Kasumi-1 (cell line): Measurements from ENCODE around the gene GTPBP2.
"Not testable (repeated sequence)": the region's sequence is repeated elsewhere in the genome, so short reads cannot be mapped to it uniquely, and the experiment has no call there.

ENCODE experiments used
- DNase-seq, 2 experiments: peaks; one replicate each; lab custom pipeline; 2025; lab: John Stamatoyannopoulos, UW

Gene GTPBP2

GRCh38 chr6:43623880-43624785 lies 4.9 kb downstream of the GTPBP2 start:
- no peak for DNase-seq

GRCh38 chr6:43622541-43622940 lies 6.5 kb downstream of the GTPBP2 start:
- DNase-seq, result no peak

GRCh38 chr6:43621836-43622180 lies 7.3 kb downstream of the GTPBP2 start:
- no peak for DNase-seq

- no peak for DNase-seq
These were observed 7.8 kb downstream of the GTPBP2 start for GRCh38 chr6:43621078-43621835.

- DNase-seq, result no peak
These were observed 12.2 kb downstream of the GTPBP2 start for GRCh38 chr6:43616725-43617472.

GRCh38 chr6:43614396-43614730 lies 14.7 kb downstream of the GTPBP2 start:
- DNase-seq, result no peak

GRCh38 chr6:43613721-43614395 lies 15.2 kb downstream of the GTPBP2 start:
- no peak for DNase-seq

- no peak for DNase-seq
These were observed 18.6 kb downstream of the GTPBP2 start for GRCh38 chr6:43610431-43610830.

- no peak for DNase-seq
These were observed 19.7 kb downstream of the GTPBP2 start for GRCh38 chr6:43609402-43609801.

GRCh38 chr6:43608807-43609206 lies 20.3 kb downstream of the GTPBP2 start:
- peak; percentile 62 to 73 for DNase-seq

GRCh38 chr6:43608310-43608763 lies 20.7 kb downstream of the GTPBP2 start:
- DNase-seq, result peak; percentile 76 to 90

- no peak for DNase-seq
These were observed 23.0 kb downstream of the GTPBP2 start for GRCh38 chr6:43606019-43606418.

GRCh38 chr6:43604174-43604573 lies 24.9 kb downstream of the GTPBP2 start:
- no peak for DNase-seq

- no peak for DNase-seq
These were observed 28.5 kb downstream of the GTPBP2 start for GRCh38 chr6:43600595-43600994.

- no peak for DNase-seq
These were observed 35.1 kb downstream of the GTPBP2 start for GRCh38 chr6:43593938-43594337.

GRCh38 chr6:43589564-43589963 lies 39.5 kb downstream of the GTPBP2 start:
- DNase-seq, result not testable (repeated sequence)

- no peak for DNase-seq
These were observed 40.9 kb downstream of the GTPBP2 start for GRCh38 chr6:43588194-43588593.

- no peak for DNase-seq
These were observed 44.0 kb downstream of the GTPBP2 start for GRCh38 chr6:43584892-43585570.

- DNase-seq, result no peak
These were observed 46.2 kb downstream of the GTPBP2 start for GRCh38 chr6:43582911-43583310.

- no peak for DNase-seq
These were observed 49.9 kb downstream of the GTPBP2 start for GRCh38 chr6:43579171-43579570.

GRCh38 chr6:43578748-43579147 lies 50.3 kb downstream of the GTPBP2 start:
- no peak for DNase-seq
